GM18951 (cell line): ENCODE results near the gene EGFR.

Experiments
- POLR2A ChIP-seq: IDR thresholded peaks from 4 replicates; pipeline ENCODE4 v1.6.1; 2011; ENCODE audit warnings: mild to moderate bottlenecking; ENCODE audit not compliant: insufficient read length, insufficient read depth; ENCODE audit errors: extremely low read depth
- in situ Hi-C: fragments of 300-500 bp; cut with MboI; formaldehyde crosslinking; loops from one replicate; pipeline ENCODE4 v1.12.0; 2022; ENCODE audit warnings: low sequenced_read_pairs, mixed read lengths, inconsistent platforms; ENCODE audit not compliant: unreplicated experiment

Gene EGFR

GRCh38 chr7:55191161-55191925 is 172.5 kb downstream of the EGFR start:
- in situ Hi-C loops, result no loop called here
- TF ChIP-seq POLR2A, result no peak

GRCh38 chr7:55191926-55192692 is 173.3 kb downstream of the EGFR start:
- in situ Hi-C loops, result no loop called here

GRCh38 chr7:55192723-55193122 is 173.9 kb downstream of the EGFR start:
- TF ChIP-seq POLR2A, result no peak
- in situ Hi-C loops, result no loop called here

More at GRCh38 chr7:55191926-55192692, 173.3 kb downstream of the EGFR start:
- no peak for TF ChIP-seq POLR2A

- TF ChIP-seq POLR2A, result no peak
- in situ Hi-C loops, result no loop called here
Observed at GRCh38 chr7:55193245-55193644, 174.4 kb downstream of the EGFR start.

- in situ Hi-C loops, result no loop called here
Observed at GRCh38 chr7:55194522-55194921, 175.7 kb downstream of the EGFR start.

GRCh38 chr7:55198634-55199392 is 180.0 kb downstream of the EGFR start:
- in situ Hi-C loops, result no loop called here
- TF ChIP-seq POLR2A, result no peak

More at GRCh38 chr7:55194522-55194921, 175.7 kb downstream of the EGFR start:
- no peak for TF ChIP-seq POLR2A

GRCh38 chr7:55199418-55199817 is 180.6 kb downstream of the EGFR start:
- in situ Hi-C loops, result no loop called here
- TF ChIP-seq POLR2A, result no peak

- no peak for TF ChIP-seq POLR2A
- in situ Hi-C loops, result no loop called here
Observed at GRCh38 chr7:55200441-55200840, 181.6 kb downstream of the EGFR start.

- in situ Hi-C loops, result no loop called here
- TF ChIP-seq POLR2A, result no peak
Observed at GRCh38 chr7:55202150-55202913, 183.5 kb downstream of the EGFR start.

GRCh38 chr7:55203300-55203699 is 184.5 kb downstream of the EGFR start:
- in situ Hi-C loops, result no loop called here
- no peak for TF ChIP-seq POLR2A

- no peak for TF ChIP-seq POLR2A
Observed at GRCh38 chr7:55205124-55205955, 186.5 kb downstream of the EGFR start.

More at GRCh38 chr7:55205124-55205955, 186.5 kb downstream of the EGFR start:
- in situ Hi-C loops, result no loop called here
